Caco-2 (cell line): Measurements from ENCODE around the gene FBXL15. TPM values are rescaled to one million over a fixed set of nuclear protein-coding genes. Genes with fewer than 3 reads are reported as not detected.

Source experiments
- BruUV-seq: library from RNA; stranded (reverse); fragments of 400-500 nt; replicated peaks from 2 replicates; lab custom pipeline; 2021; lab: Mats Ljungman, UMichigan
- CTCF ChIA-PET: fragments of 300-600 bp; sonication (Branson Sonifier 250); formaldehyde crosslinking; loops from one replicate; lab custom pipeline; 2022; ENCODE audit warnings: antibody characterized with exemption; lab: Charles Lee
- POLR2A ChIA-PET: fragments of 300-600 bp; sonication (Branson Sonifier 250); formaldehyde crosslinking; loops from one replicate; lab custom pipeline; 2022; ENCODE audit warnings: antibody characterized with exemption; lab: Charles Lee
- DNase-seq, 2 experiments: peaks; one replicate each; pipeline versions ENCODE4 v3.0.0 to v3.0.0-alpha.2; 2020 to 2022
- H3K27me3 ChIP-seq: replicated peaks from 2 replicates; pipeline ENCODE4 v1.6.0; 2011; ENCODE audit warnings: low read length; ENCODE audit not compliant: control insufficient read depth, insufficient read depth
- H3K36me3 ChIP-seq: 2 replicates; pipeline ENCODE4 v1.5.1; 2011; ENCODE audit warnings: low read length; ENCODE audit not compliant: control insufficient read depth, insufficient read depth
- H3K4me1 ChIP-seq: fragments of 250-450 bp; sonication (Bioruptor Pico); 2 replicates; pipeline ENCODE4 v1.5.1; 2020; ENCODE audit warnings: mild to moderate bottlenecking
- H3K4me3 ChIP-seq: 2 replicates; pipeline ENCODE4 v1.5.1; 2011; ENCODE audit warnings: low read depth, mild to moderate bottlenecking, control low read depth, low read length
- H3K9me3 ChIP-seq: fragments of 250-450 bp; sonication (Bioruptor Pico); 2 replicates; pipeline ENCODE4 v1.5.1; 2020; ENCODE audit warnings: mild to moderate bottlenecking, moderate library complexity
- H3K27ac Mint-ChIP-seq: one replicate; pipeline ENCODE4 v1.8.0; 2022; ENCODE audit warnings: mixed read lengths; ENCODE audit not compliant: unreplicated experiment
- H3K27me3 Mint-ChIP-seq: one replicate; pipeline ENCODE4 v1.8.0; 2022; ENCODE audit warnings: mixed read lengths; ENCODE audit not compliant: insufficient read depth, unreplicated experiment
- H3K36me3 Mint-ChIP-seq: one replicate; pipeline ENCODE4 v1.8.0; 2022; ENCODE audit warnings: mild to moderate bottlenecking, mixed read lengths; ENCODE audit not compliant: insufficient read depth, unreplicated experiment
- H3K4me1 Mint-ChIP-seq: one replicate; pipeline ENCODE4 v1.8.0; 2022; ENCODE audit warnings: low read depth, mixed read lengths; ENCODE audit not compliant: unreplicated experiment
- H3K4me3 Mint-ChIP-seq: one replicate; pipeline ENCODE4 v1.8.0; 2022; ENCODE audit warnings: mild to moderate bottlenecking, moderate library complexity, mixed read lengths; ENCODE audit not compliant: unreplicated experiment
- H3K9me3 Mint-ChIP-seq: one replicate; pipeline ENCODE4 v1.8.0; 2022; ENCODE audit warnings: mixed read lengths; ENCODE audit not compliant: unreplicated experiment
- CTCF ChIP-seq, 2 experiments: fragments of 200-600 bp in 1 of 2; IDR thresholded peaks; 1 replicate in 1 of 2; 2 replicates in 1 of 2; pipeline versions ENCODE4 v1.5.1 to v1.8.0; 2011 to 2022; ENCODE audit warnings: antibody characterized with exemption in 1 of 2, control low read depth in 1 of 2, inconsistent platforms in 1 of 2, low read depth in 1 of 2, low read length in 1 of 2, mild to moderate bottlenecking in 1 of 2, moderate library complexity in 1 of 2; ENCODE audit not compliant: insufficient read depth in 1 of 2, severe bottlenecking in 1 of 2, unreplicated experiment in 1 of 2
- intact Hi-C: fragments of 100-400 bp; cut with micrococcal nuclease; formaldehyde crosslinking; loops from one replicate; pipeline ENCODE4 v1.10.0; 2022; ENCODE audit not compliant: unreplicated experiment
- total RNA-seq: library from RNA; stranded (reverse); gene quantifications from 2 replicates; pipeline ENCODE4 v1.2.3, GENCODE V29; 2022

FBXL15 gene
- total RNA-seq, 1 experiment from 2014 or later: 7.9 TPM

- TF ChIP-seq CTCF (IDR thresholded peaks at IDR 0.05; ENCODE audit: insufficient read depth in 1 of 2, low read depth in 1 of 2, low read length in 1 of 2, severe bottlenecking in 1 of 2, unreplicated experiment in 1 of 2): no peak
- Mint-ChIP-seq H3K27ac (peak overlapping the region; percentile 90), H3K4me3 (peak overlapping the region; percentile 90), H3K4me1 (peaks cover 27% of the 10 kb centered on the region), H3K36me3 (peaks cover 50% of the 10 kb centered on the region), H3K27me3 (no peaks in the 10 kb centered on the region), H3K9me3 (no peaks in the 10 kb centered on the region)
- peaks cover 36% of the 10 kb centered on the region for H3K4me1 ChIP-seq
- ChIA-PET CTCF (interaction anchor here (1.2 to 2.0 kb wide), 3 partner anchors 18 to 194 kb away, joined by 3 to 8 read pairs (median 5); partner anchors contain the start of genes CUEDC2 and TRIM8), POLR2A (interaction anchor here (0.6 to 2.4 kb wide), 10 partner anchors 8 to 134 kb away, joined by 3 to 23 read pairs (median 5); partner anchors contain the start of genes ACTR1A and CUEDC2)
- peak overlapping the region; percentile 84 for H3K4me3 ChIP-seq
- BruUV-seq: TSS peak; percentile 29
- H3K9me3 ChIP-seq: no peaks in the 10 kb centered on the region
- DNase-seq: no peak
- H3K36me3 ChIP-seq: no peaks in the 10 kb centered on the region
- intact Hi-C loops: loop anchor here (1.0 kb wide), 2 partner anchors 11 to 18 kb away; partner anchors contain the start of gene CUEDC2
- no peaks in the 10 kb centered on the region for H3K27me3 ChIP-seq
Observed at GRCh38 chr10:102450124-102450373, 29.4 kb downstream of the FBXL15 start.

GRCh38 chr10:102450374-102451104 lies 29.9 kb downstream of the FBXL15 start:
- Histone ChIP-seq H3K4me3 (peak overlapping the region; percentile 84), H3K9me3 (no peaks in the 10 kb centered on the region), H3K27me3 (no peaks in the 10 kb centered on the region), H3K4me1 (peaks cover 41% of the 10 kb centered on the region), H3K36me3 (0 out of 2 replicates have a peak, but pooled peaks cover 1% of the 10 kb centered on the region)
- H3K27me3 Mint-ChIP-seq: no peaks in the 10 kb centered on the region
- no TSS peak for BruUV-seq
- intact Hi-C loops: loop anchor here (1.0 kb wide), 2 partner anchors 11 to 18 kb away; partner anchors contain the start of gene CUEDC2
- peak in 1 of 2 experiments; percentile 5 for TF ChIP-seq CTCF (IDR thresholded peaks at IDR 0.05; ENCODE audit: insufficient read depth in 1 of 2, low read depth in 1 of 2, low read length in 1 of 2, severe bottlenecking in 1 of 2, unreplicated experiment in 1 of 2)
- ChIA-PET POLR2A (interaction anchor here (0.6 to 2.4 kb wide), 12 partner anchors 8 to 142 kb away, joined by 3 to 23 read pairs (median 4); partner anchors contain the start of genes ACTR1A and CUEDC2), CTCF (interaction anchor here (0.5 to 2.0 kb wide), 6 partner anchors 14 to 264 kb away, joined by 3 to 8 read pairs (median 5); partner anchors contain the start of genes ARL3, CUEDC2, SFXN2 and TRIM8)
- peak; percentile 89 to 94 for DNase-seq
- peak overlapping the region; percentile 90 for H3K27ac Mint-ChIP-seq
- peaks cover 30% of the 10 kb centered on the region for H3K4me1 Mint-ChIP-seq
- H3K9me3 Mint-ChIP-seq: no peaks in the 10 kb centered on the region
- H3K4me3 Mint-ChIP-seq: peak overlapping the region; percentile 90
- peaks cover 53% of the 10 kb centered on the region for H3K36me3 Mint-ChIP-seq

- H3K4me3 ChIP-seq: peak within 1 kb of the TSS; percentile 84
- peak within 1 kb of the TSS; percentile 90 for H3K27ac Mint-ChIP-seq
- H3K4me3 Mint-ChIP-seq: peak within 1 kb of the TSS; percentile 90
- no peaks in the 10 kb centered on the region for H3K9me3 ChIP-seq
- TF ChIP-seq CTCF (IDR thresholded peaks at IDR 0.05; ENCODE audit: insufficient read depth in 1 of 2, low read depth in 1 of 2, low read length in 1 of 2, severe bottlenecking in 1 of 2, unreplicated experiment in 1 of 2): no peak
- POLR2A ChIA-PET: interaction anchor here (0.6 to 2.4 kb wide), 7 partner anchors 9 to 142 kb away, joined by 3 to 23 read pairs (median 5); partner anchors contain the start of gene CUEDC2
- H3K9me3 Mint-ChIP-seq: no peaks in the 10 kb centered on the region
- peaks cover 30% of the 10 kb centered on the region for H3K4me1 Mint-ChIP-seq
- intact Hi-C loops: no loop called here
- CTCF ChIA-PET: interaction anchor here (0.6 to 2.0 kb wide), 6 partner anchors 19 to 282 kb away, joined by 3 to 8 read pairs (median 4); partner anchors contain the start of genes ARL3, CUEDC2, SFXN2 and TRIM8
- H3K27me3 Mint-ChIP-seq: no peaks in the 10 kb centered on the region
- no peaks in the 10 kb centered on the region for H3K27me3 ChIP-seq
- 0 out of 2 replicates have a peak, but pooled peaks cover 1% of the 10 kb centered on the region for H3K36me3 ChIP-seq
- no peak for DNase-seq
- peaks cover 59% of the 10 kb centered on the region for H3K36me3 Mint-ChIP-seq
- H3K4me1 ChIP-seq: peaks cover 49% of the 10 kb centered on the region
- BruUV-seq: no TSS peak
Observed at GRCh38 chr10:102451105-102451969, 30.7 kb downstream of the FBXL15 start, which contains the start of gene C10orf95. C10orf95 (minus strand) TSS chr10:102451543; CDS start chr10:102451093, 450 bp downstream.
